NCI-H2227 (cell line): Measurements from ENCODE around the gene RBMS3.

Experiments used
- DNase-seq: peaks from one replicate; lab custom pipeline; 2025; ENCODE audit not compliant: unreplicated experiment; lab: John Stamatoyannopoulos, UW

RBMS3 gene

GRCh38 chr3:29426302-29427226 lies 145.7 kb downstream of the RBMS3 start:
- DNase-seq = peak; percentile 13

- DNase-seq = no peak
These were observed 146.6 kb downstream of the RBMS3 start for GRCh38 chr3:29427266-29428103.

GRCh38 chr3:29429055-29429679 lies 148.3 kb downstream of the RBMS3 start:
- no peak for DNase-seq

- DNase-seq = no peak
These were observed 149.7 kb downstream of the RBMS3 start for GRCh38 chr3:29430558-29430971.

GRCh38 chr3:29436612-29437323 lies 155.9 kb downstream of the RBMS3 start:
- no peak for DNase-seq

DNA sequence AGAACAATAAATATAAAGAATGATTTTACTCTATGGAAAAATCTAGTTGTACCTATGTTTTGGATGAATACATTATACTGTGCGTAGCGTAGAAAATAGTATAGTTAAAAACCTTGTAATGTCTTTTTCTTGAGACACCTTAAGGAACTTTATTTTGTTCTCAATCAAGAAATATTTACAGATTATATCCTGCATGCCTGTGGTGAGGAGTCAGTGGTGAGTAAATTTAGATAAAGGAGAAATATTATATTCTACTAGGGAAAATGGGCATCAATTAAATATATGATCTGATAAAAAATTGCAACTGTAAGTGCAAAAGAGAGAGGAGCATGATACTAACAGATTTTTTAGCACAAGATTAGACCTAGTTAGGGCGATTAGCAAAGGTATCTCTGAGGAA lies 157.7 kb downstream of the RBMS3 start:
- no peak for DNase-seq

DNA sequence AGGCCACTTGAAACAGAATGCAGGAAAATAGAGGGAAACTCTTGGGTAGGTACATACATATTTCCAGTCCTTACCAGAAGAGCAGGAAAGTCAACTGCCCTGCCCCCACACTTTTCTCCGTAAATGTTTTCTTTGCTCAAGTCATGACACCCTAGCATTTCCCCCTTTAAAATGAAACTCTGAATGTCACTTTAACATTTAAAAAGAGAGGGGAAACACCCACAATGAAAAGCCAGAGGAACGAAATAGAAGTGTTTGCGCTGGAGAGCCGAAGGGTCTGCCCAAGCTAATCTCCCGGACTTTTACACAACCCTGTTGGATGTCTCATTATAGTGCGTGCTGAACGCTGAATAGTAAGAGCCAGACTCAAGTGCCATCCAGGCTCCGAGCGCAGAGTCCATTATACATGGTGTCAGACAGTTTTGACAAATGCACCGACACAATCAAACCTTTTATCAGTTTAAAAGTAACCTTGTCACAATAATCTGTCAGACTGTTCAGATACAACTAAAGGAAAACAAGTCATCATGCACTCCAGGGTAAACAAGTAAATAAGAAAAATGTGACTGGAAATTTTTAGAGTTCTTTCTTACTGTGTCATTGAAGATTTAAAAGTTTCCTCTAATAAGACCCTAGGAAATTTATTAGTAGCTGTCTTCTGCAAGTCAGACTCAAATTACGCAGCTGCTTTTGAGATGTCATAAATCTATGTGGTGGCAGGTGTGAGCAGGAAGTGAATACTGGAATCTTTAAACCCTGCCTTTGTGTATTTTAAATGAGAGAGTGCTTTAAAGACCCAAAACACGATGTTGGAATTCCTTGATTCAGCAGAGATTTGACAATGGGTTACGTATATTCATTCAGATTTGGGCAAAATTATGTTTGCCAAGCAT lies 159.8 kb downstream of the RBMS3 start:
- peak; percentile 75 for DNase-seq

GRCh38 chr3:29441422-29441821 lies 160.6 kb downstream of the RBMS3 start:
- DNase-seq = no peak

DNA sequence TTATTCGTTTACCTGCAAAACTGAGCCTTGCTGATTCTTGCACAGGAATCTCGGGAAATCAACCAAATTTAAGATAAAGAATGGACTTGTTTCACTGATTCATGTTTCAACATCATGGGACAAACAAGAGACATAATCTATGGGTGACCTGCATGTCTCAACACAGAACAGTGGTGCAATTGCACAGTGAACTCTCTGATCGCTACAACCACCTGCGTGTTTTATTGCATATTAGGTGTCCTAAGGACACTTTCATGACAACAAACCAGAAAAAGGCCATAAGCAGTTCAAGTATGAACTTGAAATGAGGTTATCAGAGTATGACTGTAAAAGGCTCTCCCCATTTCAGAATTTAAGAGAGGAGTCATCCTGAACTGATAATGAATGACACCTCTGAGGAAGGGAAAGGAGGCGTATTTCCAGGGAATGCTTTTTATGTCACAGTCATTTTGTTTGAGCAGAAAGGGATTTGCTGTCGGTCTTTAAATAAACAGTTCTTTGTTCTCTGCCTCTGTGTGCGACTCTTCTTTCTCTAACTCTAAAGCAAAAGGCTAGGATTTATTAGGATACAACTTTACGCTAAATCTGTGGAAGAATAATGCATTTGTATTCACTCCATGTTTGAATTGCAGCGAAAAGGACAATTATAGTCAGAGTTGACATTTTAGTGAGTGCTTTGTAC lies 167.2 kb downstream of the RBMS3 start:
- no peak for DNase-seq

DNA sequence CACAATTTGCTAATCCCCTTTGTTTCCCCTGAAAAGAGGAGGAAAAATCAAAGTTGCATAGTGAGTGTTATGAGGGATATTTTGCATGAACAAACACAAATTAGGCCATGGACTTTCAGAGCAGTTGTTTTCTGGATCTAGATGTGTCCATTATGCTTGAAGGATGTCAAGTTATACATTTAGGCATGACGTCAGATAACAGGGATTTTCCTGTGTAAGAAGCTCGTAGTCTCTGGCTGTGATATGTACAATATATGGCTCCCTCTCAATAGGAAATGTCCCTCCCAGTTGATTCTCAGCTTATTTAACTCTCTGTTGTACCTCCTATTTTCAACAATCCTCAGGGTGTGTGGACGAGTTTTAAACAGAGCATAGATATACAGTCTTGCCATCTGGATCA lies 171.0 kb downstream of the RBMS3 start:
- DNase-seq = no peak

DNA sequence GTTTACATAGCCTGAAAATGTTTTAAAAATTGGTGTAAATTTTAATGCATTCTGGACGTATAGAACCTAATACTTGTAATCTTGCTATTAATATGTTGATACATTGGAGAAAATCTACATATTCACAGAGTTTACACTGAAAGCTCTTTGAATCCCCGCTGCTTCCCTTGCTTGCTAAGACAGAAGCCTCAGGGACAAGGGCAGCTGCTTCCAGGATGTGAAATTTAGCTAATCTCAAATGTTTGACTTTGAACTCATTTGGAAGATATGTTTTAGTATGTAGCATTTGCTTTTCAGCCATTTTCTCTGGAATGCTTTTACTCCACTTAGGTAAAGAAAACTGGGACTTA lies 172.0 kb downstream of the RBMS3 start:
- DNase-seq = no peak

DNA sequence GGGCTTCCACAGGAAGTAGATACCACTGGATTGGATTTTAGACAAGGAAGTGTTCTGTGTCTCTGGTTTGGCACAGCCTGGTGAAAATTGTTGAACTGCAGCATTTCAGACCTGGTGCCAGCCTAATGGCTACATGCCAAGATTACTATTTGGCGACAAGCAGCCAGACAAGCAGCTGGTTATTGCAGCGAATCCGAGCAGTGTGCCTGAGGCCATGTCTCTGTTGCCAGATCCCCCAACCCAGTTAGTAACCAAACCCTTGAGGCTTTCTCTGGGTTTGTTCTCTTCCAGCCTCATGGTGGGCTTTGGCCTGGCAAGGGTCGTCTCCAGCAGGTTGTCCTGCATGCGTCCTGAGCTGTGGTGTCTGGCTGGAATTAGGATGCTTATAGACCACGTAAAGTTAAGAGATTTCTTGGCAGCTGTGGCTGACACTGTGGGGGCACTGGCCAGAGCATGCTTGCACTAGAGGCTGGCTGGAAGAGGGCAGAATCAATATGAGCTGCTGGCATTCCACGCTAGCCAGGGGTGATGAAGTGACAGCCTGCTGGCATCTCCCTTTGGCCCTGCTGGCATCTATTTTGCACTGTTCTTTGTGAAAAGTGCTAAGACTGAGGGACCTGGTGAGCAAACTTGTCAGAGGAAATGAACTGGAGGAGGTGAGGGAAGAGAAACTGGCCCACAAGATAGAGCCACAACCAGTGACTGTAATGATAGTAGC lies 172.6 kb downstream of the RBMS3 start:
- no peak for DNase-seq

- no peak for DNase-seq
These were observed 173.3 kb downstream of the RBMS3 start for GRCh38 chr3:29454161-29454611.

- DNase-seq = no peak
These were observed 176.0 kb downstream of the RBMS3 start for GRCh38 chr3:29456901-29457300.

- DNase-seq = no peak
These were observed 182.4 kb downstream of the RBMS3 start for GRCh38 chr3:29463304-29463703.

DNA sequence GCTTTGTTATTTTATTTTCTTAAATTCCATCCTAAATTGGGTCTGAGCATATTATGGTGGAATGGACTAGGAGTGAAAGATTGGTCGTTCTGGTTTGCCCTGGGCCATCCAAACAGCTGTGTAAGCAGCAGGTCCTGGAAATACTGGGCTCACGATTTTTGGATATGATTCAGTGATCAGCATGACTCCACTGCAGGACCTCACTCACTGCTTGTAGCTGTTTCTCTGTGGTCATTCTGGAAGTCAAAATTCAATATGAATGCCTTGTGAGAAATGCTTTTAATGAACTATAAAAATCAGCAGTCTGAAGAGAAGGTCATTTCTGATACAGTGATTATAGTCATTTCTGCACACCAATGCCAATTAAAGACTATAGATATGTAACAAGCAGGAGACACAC lies 185.0 kb downstream of the RBMS3 start:
- no peak for DNase-seq

DNA sequence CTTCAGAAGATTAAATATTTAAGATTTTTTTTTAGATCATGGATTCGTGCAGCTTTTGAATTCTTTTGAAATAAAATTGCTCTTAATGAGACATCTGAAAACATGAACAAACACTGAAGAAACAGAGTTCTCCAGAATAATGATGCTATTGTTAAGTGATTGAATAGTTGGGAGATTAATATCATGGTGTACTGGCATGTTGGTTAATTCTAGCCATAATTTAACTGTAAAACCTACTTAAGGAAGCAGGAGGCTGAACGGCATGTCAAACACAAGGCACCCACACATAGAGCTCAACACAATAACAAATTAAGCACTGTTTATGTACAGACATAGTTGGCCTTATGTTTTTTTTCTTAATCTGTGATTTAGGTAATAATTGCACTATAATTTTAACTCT lies 185.6 kb downstream of the RBMS3 start:
- no peak for DNase-seq

- no peak for DNase-seq
These were observed 187.3 kb downstream of the RBMS3 start for GRCh38 chr3:29468187-29468586.
